HG02798 (cell line): ENCODE data around the gene PSMG4.

Experiments
- ATAC-seq: cut with Tn5 transposase; IDR thresholded peaks from one replicate; pipeline ENCODE4 v1.9.1; 2021; ENCODE audit warnings: mild to moderate bottlenecking; ENCODE audit not compliant: unreplicated experiment, poor library complexity

PSMG4 gene

GRCh38 chr6:3286641-3287171, 28.0 kb downstream of the PSMG4 start:
- no peak for ATAC-seq

GRCh38 chr6:3287308-3287707, 28.6 kb downstream of the PSMG4 start:
- ATAC-seq: no peak

DNA sequence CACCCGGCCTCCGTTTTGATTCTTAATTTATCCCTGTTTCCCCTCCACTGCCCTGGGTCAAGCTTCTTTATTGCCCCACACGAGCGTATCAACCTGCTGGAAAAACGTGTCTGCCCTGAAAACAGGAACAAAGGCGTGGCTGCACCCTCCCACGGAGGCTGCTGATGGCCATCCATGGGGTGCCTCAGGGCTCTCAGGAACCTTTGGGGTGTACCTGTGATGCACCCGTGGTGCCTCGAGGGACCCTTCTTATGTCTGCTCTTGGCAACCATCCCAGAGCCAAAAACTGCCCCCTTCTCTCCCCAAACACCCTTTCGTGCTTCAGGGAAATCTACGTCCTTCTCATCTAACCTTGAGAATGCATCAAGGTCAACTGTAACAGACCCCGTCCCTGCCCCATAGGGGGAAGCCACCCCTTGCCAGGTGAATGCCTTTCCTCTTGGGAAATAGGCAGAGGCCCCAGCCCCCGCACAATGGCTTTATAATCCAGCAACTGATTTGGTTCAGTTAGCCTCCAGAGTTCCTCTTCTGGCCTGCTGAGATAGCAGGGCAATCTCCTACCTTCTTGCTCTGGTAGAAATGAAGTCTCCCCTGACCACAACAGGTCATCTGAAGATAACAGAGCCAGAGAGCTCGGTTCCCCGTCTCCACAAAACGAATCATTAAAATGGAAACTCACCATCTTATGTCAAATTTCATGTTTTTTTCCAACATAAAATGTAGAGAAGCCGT, 29.4 kb downstream of the PSMG4 start:
- no peak for ATAC-seq

GRCh38 chr6:3288711-3289663, 30.2 kb downstream of the PSMG4 start:
- ATAC-seq: no peak

GRCh38 chr6:3289664-3290055, 30.9 kb downstream of the PSMG4 start:
- no peak for ATAC-seq

DNA sequence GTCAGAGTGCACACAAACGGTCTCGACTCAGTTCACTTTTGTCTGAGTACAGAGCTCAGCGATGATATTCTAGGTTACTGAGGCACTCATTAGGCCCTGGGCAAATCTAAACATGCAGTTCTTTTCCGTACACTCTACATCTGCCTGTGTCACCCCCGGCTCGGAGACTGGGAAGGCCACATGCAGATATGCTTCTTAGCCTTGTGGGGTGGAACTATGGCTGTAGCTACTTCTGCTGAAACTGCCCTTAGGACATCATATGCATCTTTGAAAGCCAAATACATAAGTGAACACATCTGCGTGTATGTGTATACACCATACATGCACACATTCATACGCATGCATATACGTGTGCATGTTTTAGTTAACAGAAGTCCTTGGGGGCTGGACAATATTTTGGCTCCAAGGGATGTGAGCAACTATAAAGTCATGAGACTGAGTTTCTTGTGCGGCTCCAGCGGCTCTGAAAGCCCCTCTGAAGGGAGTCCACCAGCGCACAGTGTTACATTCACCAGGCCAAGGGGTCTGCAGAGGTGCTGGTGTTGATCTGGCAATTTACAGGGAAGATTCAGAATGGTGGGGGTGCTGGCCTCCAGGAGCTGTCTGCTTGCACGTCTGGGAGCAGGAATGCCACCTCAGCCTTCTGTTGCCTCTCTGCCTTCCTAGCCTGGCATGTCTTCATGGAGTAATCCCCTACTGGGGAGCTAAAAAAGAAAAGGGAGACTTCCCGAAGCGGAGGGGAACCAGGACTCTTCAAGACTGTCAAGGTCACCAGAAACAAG, 31.6 kb downstream of the PSMG4 start:
- no peak for ATAC-seq

GRCh38 chr6:3290931-3291211, 32.1 kb downstream of the PSMG4 start:
- ATAC-seq: no peak

DNA sequence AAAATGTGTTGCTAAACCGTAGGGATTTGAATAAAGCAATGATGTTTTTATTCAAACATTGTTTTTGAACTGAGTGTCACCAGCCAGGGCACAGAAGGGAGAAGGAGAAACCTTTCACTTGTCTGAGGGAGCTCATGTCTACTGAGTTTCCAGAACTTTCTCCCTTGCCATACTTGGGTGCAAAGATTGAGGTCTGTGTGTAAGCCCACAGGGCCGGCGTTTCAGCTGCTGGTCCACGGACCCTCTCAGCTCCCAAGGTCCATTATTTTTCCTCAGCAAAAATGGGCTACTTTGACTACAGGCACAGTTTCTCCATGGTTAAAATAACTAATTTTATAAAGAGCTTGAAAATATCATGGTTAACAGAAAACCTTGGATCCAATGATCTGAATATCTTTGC, 32.6 kb downstream of the PSMG4 start:
- ATAC-seq: no peak

DNA sequence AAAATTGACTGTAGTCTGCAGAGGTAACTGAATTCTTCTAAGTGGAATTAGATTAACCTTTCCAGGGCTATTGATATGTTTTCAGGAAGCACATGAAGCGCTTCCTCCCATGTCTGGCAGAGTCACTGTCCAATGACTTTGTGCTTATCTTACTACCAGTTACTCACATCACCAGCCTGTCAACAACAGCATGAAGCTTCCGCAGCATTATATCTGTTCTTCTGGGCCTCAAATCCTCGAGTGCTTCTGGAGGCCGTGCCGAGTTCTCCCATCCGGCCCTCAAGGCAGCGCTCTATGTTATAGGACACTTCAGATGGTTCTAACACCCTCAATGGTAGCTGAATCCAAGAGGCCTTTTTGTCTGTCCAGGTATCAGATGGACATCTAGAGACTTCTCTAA, 33.2 kb downstream of the PSMG4 start:
- no peak for ATAC-seq

GRCh38 chr6:3292431-3293197, 33.9 kb downstream of the PSMG4 start:
- ATAC-seq: no peak

GRCh38 chr6:3293271-3294155, 34.8 kb downstream of the PSMG4 start:
- ATAC-seq: no peak

GRCh38 chr6:3294396-3294795, 35.6 kb downstream of the PSMG4 start:
- no peak for ATAC-seq

GRCh38 chr6:3294921-3295871, 36.4 kb downstream of the PSMG4 start:
- ATAC-seq: no peak

DNA sequence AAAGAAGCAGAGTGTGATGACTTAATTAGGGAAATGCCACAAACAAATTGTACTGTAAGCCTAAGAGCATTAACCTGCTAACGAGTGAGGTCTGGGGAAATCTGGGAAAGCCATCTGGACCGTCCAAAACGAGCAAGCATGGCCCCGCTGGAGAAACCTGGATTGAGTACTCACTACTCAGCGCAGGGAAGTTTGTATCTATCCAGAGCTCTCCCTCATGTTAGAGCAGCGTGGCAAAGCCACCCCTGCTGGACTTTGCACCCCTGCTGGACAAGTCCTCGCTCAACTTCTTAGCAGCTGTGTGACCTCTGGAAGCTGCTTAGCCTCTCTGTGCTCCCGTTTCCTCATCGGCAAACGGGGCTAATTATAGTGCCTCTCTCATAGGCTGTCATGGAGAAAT, 37.3 kb downstream of the PSMG4 start:
- ATAC-seq: no peak

DNA sequence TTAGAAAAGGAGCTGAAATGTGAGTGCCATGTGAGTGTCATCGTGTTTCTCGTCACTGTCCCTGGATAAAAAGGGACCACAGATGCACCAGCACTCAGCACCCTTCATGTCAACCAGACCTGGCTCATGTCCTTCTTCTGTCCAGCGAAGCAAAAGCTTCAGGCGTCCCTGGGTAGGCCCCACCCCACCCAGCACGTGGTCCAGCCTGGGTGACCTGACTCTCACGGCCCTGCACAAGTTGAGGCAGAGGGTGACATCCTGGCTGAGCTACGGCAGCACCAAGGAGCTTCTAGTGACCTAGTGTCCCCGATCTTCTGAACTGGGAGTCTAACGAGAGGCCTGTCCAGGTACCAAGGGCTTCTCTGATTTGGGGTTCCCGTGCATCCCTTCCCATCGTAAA, 37.8 kb downstream of the PSMG4 start:
- ATAC-seq: no peak

DNA sequence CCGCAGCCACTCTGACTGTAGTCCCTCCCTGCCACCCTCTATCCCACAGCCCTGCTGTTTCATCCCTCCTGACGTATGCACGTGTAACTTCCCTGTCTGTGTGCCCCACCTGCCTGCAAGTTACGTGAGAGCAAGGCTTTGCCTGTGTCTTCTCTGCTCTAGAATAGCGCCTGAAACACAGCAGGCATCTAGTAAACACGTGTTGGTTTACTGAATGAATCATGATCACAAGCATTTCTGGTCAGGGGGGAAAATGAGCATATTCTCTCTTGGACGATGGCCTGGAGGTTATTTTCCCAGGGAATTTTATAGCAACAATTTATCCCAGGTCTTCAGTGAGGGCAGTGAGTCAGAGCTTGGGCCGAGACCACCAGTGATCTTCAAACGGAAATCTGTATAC, 38.3 kb downstream of the PSMG4 start:
- ATAC-seq: no peak

DNA sequence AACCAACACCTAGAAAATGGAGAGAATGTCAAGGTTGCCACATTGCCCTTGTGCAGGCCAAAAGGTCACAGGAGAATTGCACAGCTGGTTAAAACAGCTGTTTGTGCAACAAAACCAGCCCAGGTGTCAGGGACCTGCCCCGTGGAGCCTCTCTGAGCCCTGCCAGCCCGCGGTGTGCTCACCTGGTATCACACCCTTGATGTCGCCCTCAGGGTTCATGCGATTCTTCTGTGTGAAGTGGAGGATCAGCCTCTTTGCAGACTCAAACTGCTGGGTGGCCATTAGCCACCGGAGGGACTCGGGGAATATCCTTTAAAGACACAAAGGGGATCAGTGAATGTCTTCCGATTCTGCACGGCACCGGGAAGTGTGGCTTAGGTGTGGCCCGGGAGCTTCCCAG, 39.2 kb downstream of the PSMG4 start:
- ATAC-seq: no peak

- ATAC-seq: no peak
These were observed 40.5 kb downstream of the PSMG4 start for GRCh38 chr6:3299221-3299620.
